SJSA1 (cell line): Measurements from ENCODE around the gene AP3S1. TPM values are rescaled to one million over a fixed set of nuclear protein-coding genes. Genes with fewer than 3 reads are reported as not detected.
"Not testable (repeated sequence)": the region's sequence is repeated elsewhere in the genome, so short reads cannot be mapped to it uniquely, and the experiment has no call there.

ENCODE experiments used
- DNase-seq, 2 experiments: peaks; one replicate each; pipeline ENCODE4 v3.0.0-alpha.2; 2015 to 2020; ENCODE audit warnings: low spot score in 2 of 2, low read depth in 1 of 2
- H3K27ac ChIP-seq: fragments of 250-450 bp; sonication (Bioruptor Pico); 2 replicates; pipeline ENCODE4 v1.5.1; 2020; ENCODE audit warnings: mild to moderate bottlenecking, moderate library complexity
- H3K27me3 ChIP-seq: fragments of 250-450 bp; sonication (Bioruptor Pico); replicated peaks from 2 replicates; pipeline ENCODE4 v1.5.1; 2020; ENCODE audit warnings: mild to moderate bottlenecking, moderate library complexity
- H3K36me3 ChIP-seq: fragments of 250-450 bp; sonication (Bioruptor Pico); 2 replicates; pipeline ENCODE4 v1.5.1; 2020; ENCODE audit warnings: mild to moderate bottlenecking
- H3K4me1 ChIP-seq: fragments of 250-450 bp; sonication (Bioruptor Pico); replicated peaks from 2 replicates; pipeline ENCODE4 v1.6.1; 2021; ENCODE audit warnings: mild to moderate bottlenecking
- H3K4me3 ChIP-seq: fragments of 250-450 bp; sonication (Bioruptor Pico); 2 replicates; pipeline ENCODE4 v1.5.1; 2020; ENCODE audit warnings: mild to moderate bottlenecking
- H3K9me3 ChIP-seq: fragments of 250-450 bp; sonication (Bioruptor Pico); replicated peaks from 2 replicates; pipeline ENCODE4 v1.5.1; 2020; ENCODE audit warnings: mild to moderate bottlenecking
- total RNA-seq: library from RNA; depleted of rRNA; stranded (reverse); fragments of >200 nt; shearing (Covaris generic); gene quantifications from 2 replicates; pipeline ENCODE4 v1.2.3, GENCODE V29; 2014

AP3S1 gene
- total RNA-seq, 1 experiment from 2014 or later, result 316 TPM

DNA sequence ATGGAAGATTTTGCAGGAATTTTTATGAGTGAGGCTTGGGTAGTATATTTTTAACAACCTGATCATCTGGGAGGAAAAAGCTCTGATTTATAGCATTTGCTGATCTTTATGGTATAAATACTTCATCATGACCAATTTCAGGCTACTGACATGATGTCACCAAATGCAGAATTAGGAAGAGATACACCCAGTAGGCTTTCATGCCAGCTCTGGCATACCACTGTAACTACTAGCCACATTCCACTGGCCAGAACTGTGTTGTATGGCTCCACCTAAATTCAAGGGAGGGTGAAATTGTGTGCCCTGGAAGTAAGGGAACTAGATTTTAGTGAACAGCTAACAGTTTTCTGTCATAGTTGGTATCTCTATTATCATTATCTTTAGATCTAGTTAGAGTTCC lies 17.6 kb downstream of the AP3S1 start:
- Histone ChIP-seq H3K27ac (no peak overlapping the region), H3K27me3 (no peaks in the 10 kb centered on the region), H3K4me1 (peaks cover 14% of the 10 kb centered on the region), H3K4me3 (no peak overlapping the region), H3K9me3 (no peaks in the 10 kb centered on the region), H3K36me3 (no peaks in the 10 kb centered on the region)
- DNase-seq, result no peak

DNA sequence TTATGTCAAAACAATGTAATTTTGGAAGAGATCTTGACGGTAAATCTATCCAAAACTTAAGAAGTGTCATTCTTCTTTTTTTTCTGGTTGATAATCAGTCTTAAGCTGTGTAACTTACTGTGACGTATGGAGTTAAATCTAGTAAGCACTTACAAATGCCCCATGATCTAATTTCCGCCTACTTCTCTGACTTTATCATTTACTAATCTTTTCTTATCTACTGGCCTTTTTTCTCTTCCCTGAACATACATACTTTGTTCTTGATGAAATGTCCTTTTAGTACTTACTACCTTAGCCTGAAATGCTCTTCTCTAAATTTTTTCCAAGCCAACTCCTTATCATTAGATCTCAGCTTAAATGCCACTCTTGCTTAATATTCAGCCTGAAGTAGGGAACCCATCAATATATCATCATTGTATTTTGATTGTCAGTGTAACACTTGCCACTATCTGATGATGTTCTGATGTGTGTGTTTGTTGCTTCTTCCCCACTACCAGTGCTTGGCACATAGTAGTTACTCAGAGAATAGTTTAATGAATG lies 27.6 kb downstream of the AP3S1 start:
- DNase-seq, result no peak
- Histone ChIP-seq H3K9me3 (no peaks in the 10 kb centered on the region), H3K4me1 (peaks cover 9% of the 10 kb centered on the region), H3K4me3 (no peak overlapping the region), H3K36me3 (peaks cover 26% of the 10 kb centered on the region), H3K27me3 (no peaks in the 10 kb centered on the region), H3K27ac (no peak overlapping the region)

DNA sequence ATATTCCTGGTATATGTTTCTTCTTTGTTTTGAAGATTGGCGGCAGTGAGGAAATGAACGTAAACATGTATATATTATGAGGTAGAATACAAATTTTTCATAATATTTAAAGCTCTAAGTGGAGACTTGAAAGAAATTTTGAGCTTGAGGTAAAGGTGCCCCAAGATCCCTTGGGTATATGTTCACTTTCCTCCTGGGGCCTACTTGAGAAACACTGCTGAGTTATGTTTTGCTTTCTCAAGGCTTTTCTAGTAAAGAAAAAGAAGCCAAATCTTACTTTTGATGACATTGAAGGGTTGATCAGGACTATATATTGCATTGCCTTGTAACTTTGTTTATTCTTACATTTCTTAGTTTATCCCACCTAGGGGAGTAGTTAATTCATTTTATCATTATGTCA lies 30.7 kb downstream of the AP3S1 start:
- no peak for DNase-seq
- Histone ChIP-seq H3K27ac (no peak overlapping the region), H3K27me3 (no peaks in the 10 kb centered on the region), H3K9me3 (no peaks in the 10 kb centered on the region), H3K4me1 (peaks cover 9% of the 10 kb centered on the region), H3K36me3 (peaks cover 36% of the 10 kb centered on the region), H3K4me3 (no peak overlapping the region)

DNA sequence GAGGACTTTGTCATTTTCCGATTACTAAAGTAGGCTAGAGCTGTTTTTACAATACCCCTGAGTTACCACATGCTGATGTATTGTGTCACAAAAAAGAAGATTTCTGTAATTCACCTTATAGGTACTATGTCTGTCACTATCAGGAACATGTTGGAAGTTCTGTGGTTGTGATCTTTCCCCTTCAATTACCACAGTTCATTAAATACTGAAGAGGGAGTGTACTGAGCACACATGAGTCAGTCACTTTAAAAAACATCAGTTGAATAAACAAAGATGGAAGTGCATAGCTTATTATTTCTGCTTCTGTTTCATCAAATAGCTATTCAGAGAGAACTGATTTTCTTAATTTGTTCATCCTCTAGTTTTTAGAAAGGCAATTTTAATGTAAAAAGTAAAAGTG lies 31.7 kb downstream of the AP3S1 start:
- no peaks in the 10 kb centered on the region for H3K9me3 ChIP-seq
- H3K27me3 ChIP-seq, result no peaks in the 10 kb centered on the region
- no peak overlapping the region for H3K27ac ChIP-seq
- H3K4me1 ChIP-seq, result peaks cover 9% of the 10 kb centered on the region
- peak in 1 of 2 experiments; percentile 33 for DNase-seq
- no peak overlapping the region for H3K4me3 ChIP-seq
- peaks cover 36% of the 10 kb centered on the region for H3K36me3 ChIP-seq

DNA sequence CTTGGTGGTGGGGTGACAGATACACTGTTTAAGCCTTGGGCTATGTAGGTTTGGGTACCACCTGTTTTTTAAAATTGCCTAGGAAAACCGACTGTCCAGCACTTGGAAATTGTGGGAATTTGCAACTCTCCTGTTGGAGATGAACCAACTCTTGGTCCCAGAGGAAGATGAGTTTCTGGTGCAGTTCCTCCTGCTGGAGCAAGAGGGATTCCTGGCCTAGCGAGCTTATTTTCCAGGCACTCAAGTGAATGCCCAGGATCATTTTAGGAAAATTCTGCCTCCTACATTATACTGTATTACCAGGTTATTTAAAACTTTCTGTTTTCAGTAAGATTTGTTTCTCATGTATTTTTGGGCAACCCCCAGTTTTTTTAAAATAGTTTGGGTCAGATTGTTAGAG lies 33.7 kb downstream of the AP3S1 start:
- Histone ChIP-seq H3K4me3 (no peak overlapping the region), H3K4me1 (peaks cover 9% of the 10 kb centered on the region), H3K9me3 (no peaks in the 10 kb centered on the region), H3K27ac (no peak overlapping the region), H3K27me3 (no peaks in the 10 kb centered on the region), H3K36me3 (peaks cover 33% of the 10 kb centered on the region)
- DNase-seq, result no peak

DNA sequence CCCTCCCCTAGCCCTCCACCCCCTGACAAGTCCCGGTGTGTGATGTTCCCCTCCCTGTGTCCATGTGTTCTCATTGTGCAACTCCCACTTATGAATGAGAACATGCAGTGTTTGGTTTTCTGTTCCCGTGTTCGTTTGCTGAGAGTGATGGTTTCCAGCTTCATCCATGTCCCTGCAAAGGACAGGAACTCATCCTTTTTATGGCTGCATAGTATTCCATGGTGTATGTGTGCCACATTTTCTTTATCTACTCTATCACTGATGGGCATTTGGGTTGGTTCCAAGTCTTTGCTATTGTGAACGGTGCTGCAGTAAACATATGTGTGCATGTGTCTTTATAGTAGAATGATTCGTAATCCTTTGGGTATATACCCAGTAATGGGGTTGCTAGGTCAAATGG lies 35.6 kb downstream of the AP3S1 start:
- H3K9me3 ChIP-seq, DNase-seq, H3K27me3 ChIP-seq, H3K4me3 ChIP-seq, H3K27ac ChIP-seq, H3K4me1 ChIP-seq: not testable (repeated sequence)
- H3K36me3 ChIP-seq, result peaks cover 14% of the 10 kb centered on the region

DNA sequence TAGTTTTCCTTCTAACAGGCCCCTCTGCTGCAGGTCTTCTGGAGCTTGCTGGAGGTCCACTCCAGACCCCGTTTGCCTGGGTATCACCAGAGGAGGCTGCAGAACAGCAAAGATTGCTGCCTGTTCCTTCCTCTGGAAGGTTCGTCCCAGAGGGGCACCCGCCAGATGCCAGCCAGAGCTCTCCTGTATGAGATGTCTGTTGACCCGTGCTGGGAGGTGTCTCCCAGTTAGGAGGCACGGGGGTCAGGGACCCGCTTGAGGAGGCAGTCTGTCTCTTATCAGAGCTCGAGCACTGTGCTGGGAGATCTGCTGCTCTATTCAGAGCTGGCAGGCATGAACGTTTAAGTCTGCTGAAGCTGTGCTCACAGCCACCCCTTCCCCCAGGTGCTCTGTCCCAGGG lies 40.7 kb downstream of the AP3S1 start:
- not testable (repeated sequence) for DNase-seq, H3K4me3 ChIP-seq, H3K9me3 ChIP-seq, H3K36me3 ChIP-seq, H3K27me3 ChIP-seq, H3K27ac ChIP-seq, H3K4me1 ChIP-seq

DNA sequence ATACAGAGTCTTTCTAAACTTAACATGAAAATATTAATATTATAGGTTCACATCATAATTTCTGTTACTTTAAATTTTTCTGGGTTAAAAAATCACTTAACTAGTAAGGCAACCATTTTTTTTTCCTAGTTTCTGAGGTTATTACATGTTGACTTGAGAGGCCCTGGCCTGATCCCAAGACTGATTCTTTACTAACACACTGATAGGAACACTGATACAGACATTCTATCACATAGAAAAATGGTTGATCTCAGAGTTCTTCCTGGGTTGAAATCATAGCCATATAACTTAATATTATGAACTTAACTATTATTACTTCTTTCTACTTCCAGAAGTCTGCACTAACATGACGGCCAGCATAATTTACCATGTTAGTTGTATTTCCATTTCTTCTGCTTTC lies 43.0 kb downstream of the AP3S1 start:
- H3K4me1 ChIP-seq, result 0 out of 2 replicates have a peak, but pooled peaks cover 3% of the 10 kb centered on the region
- H3K9me3 ChIP-seq, result no peaks in the 10 kb centered on the region
- DNase-seq, result no peak
- H3K27ac ChIP-seq, result no peak overlapping the region
- no peaks in the 10 kb centered on the region for H3K27me3 ChIP-seq
- no peak overlapping the region for H3K4me3 ChIP-seq
- H3K36me3 ChIP-seq, result peaks cover 3% of the 10 kb centered on the region; the same call in 1 of the 2 replicates

DNA sequence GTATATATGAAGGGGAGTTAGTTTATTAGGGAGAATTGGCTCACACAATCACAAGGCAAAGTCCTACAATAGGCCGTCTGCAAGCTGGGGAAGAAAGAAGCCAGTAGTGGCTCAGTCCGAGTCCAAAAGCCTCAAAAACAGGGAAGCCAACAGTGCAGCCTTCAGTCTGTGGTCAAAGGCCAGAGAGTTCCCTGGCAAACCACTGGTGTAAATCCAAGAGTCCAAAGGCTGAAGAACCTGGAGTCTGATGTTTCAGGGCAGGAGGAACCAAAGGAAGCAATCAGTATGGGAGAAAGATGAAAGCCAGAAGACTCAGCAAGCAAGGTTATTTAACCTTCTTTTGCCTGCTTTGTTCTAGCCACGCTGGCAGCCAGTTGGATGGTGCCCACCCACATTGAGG lies 43.5 kb downstream of the AP3S1 start:
- not testable (repeated sequence) for H3K27me3 ChIP-seq, H3K4me1 ChIP-seq, H3K4me3 ChIP-seq, H3K36me3 ChIP-seq, H3K9me3 ChIP-seq, H3K27ac ChIP-seq, DNase-seq

DNA sequence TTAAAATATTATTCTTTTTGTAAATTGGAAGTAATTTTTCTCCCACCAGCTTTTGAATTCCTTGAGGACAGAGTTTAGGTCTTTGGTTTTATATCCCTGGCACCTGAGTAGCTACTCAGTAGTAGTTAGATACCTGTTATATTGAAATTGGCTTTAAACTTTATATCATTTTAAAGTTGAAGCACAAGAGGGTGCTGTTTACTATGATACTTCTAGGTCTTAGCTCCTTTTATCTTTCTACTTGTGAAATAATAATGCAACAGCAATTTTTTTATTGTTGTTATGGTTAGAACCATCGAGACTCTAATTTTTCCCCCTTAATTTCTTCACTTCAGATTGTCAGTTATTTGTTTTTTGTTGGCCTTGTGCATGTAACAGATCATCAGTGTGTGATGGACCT lies 46.3 kb downstream of the AP3S1 start:
- 0 out of 2 replicates have a peak, but pooled peaks cover 3% of the 10 kb centered on the region for H3K4me1 ChIP-seq
- DNase-seq, result peak in 1 of 2 experiments; percentile 43

DNA sequence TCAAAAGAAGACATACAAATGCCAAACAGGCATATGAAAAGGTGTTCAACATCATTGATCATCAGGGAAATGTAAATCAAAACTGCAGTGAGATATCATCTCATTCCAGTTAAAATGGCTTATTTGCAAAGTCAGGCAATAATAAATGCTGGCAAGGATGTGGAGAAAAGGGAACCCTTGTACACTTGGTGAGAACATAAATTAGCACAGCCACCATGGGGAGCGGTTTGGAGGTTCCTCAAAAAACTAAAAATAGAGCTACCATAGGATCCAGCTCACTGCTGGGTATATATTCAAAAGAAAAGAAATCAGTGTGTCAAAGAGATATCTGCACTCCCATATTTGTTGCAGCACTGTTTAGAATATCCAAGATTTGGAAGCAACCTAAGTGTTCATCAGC lies 50.3 kb downstream of the AP3S1 start:
- Histone ChIP-seq H3K27ac (no peak overlapping the region), H3K4me1 (peaks cover 21% of the 10 kb centered on the region), H3K4me3 (no peak overlapping the region), H3K36me3 (peaks cover 6% of the 10 kb centered on the region; the same call in 1 of the 2 replicates), H3K9me3 (no peaks in the 10 kb centered on the region), H3K27me3 (no peaks in the 10 kb centered on the region)
- DNase-seq, result no peak

More for the DNA sequence above, 46.3 kb downstream of the AP3S1 start:
- Histone ChIP-seq H3K27me3 (no peaks in the 10 kb centered on the region), H3K36me3 (peaks cover 3% of the 10 kb centered on the region; the same call in 1 of the 2 replicates), H3K9me3 (no peaks in the 10 kb centered on the region), H3K27ac (no peak overlapping the region), H3K4me3 (no peak overlapping the region)

DNA sequence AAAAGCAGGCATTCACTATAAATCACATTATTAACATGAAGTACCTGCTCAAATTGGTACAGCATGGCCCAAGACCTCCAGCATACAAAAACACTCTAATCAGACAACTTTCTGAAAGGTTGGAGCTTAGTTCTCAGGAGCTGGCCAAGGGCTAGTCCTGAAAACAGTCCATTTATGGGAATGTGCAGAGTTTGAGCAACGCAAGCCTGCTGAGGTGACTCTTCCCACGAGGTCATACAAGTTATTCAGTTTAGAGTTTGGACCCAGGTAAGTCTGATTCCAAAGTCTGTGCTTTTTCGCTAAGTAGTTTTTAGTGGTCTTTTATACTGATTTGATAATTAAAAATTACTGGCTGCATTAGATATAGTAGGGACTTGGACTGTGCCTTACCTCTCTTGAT lies 52.6 kb downstream of the AP3S1 start:
- H3K4me3 ChIP-seq, result no peak overlapping the region
- peaks cover 44% of the 10 kb centered on the region for H3K4me1 ChIP-seq
- H3K36me3 ChIP-seq, result peaks cover 15% of the 10 kb centered on the region
- H3K27me3 ChIP-seq, result no peaks in the 10 kb centered on the region
- no peak overlapping the region for H3K27ac ChIP-seq
- H3K9me3 ChIP-seq, result no peaks in the 10 kb centered on the region
- no peak for DNase-seq

DNA sequence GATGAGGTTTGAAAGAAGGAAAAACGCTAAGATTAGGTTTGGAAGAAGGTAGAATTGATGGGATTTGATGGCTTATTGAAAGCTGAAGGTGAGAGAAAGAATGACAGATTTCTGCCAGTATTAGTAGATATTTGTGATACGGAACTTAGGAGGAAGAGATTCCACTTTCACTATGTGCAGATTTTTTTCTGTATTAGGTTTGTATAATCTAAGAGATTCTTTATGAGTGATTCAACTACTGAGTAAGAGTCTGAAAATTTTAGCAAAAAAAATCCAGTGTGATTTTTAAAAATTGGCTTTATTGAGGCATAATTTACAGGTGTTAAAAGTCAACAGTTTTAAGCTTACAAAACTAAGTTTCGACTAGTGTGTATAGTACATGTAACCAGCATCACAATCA lies 54.1 kb downstream of the AP3S1 start:
- no peaks in the 10 kb centered on the region for H3K27me3 ChIP-seq
- peak in 1 of 2 experiments; percentile 71 for DNase-seq
- H3K4me3 ChIP-seq, result no peak overlapping the region
- H3K9me3 ChIP-seq, result no peaks in the 10 kb centered on the region
- H3K4me1 ChIP-seq, result peaks cover 47% of the 10 kb centered on the region
- H3K27ac ChIP-seq, result peak overlapping the region; percentile 95
- peaks cover 21% of the 10 kb centered on the region for H3K36me3 ChIP-seq

DNA sequence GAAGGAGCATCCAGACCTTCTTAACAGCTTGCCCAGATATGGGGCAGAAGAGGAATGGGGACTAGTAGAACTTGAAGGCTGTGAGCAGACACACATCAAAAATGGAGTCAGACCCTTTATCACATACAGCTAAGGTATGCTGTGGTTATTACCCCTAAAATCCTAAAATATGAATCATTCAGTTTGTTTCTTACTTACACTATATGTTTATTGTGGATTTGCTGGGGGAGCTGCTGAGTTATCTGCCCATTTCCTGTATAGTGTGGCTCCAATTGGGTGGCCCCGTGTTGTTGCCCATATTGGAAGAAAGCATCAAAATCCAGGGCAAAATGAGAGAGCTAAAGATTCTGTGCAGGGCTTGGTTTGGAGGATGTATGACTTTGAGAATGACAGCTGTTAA lies 56.9 kb downstream of the AP3S1 start:
- Histone ChIP-seq H3K36me3 (peaks cover 22% of the 10 kb centered on the region), H3K27ac (peak overlapping the region; percentile 95), H3K9me3 (no peaks in the 10 kb centered on the region), H3K27me3 (no peaks in the 10 kb centered on the region), H3K4me1 (peaks cover 47% of the 10 kb centered on the region), H3K4me3 (no peak overlapping the region)
- peak; percentile 86 to 90 for DNase-seq

DNA sequence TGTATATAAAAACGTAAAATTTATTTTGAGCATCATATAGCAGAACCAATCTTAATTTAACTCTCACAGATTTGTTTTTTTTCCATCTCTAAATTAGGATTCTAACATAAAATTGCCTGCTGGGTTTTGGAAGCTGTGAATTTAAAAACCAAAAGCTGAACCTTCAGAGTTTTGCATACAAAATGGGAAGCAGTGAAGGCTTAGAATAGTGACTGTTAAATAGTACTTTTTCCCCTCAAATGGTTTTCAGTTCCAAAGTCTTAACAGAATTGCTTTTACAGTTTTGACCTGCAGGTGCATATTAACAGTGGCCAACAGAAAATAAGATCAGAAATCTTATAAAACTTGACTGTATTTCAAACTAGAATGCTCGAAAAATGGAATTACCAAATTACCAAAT lies 65.4 kb downstream of the AP3S1 start:
- Histone ChIP-seq H3K27me3 (no peaks in the 10 kb centered on the region), H3K36me3 (no peaks in the 10 kb centered on the region), H3K27ac (no peak overlapping the region), H3K9me3 (no peaks in the 10 kb centered on the region), H3K4me3 (no peak overlapping the region), H3K4me1 (no peaks in the 10 kb centered on the region)
- no peak for DNase-seq
